Retina (tissue), 1 donor: ENCODE data around the gene NSMF.

Experiments used
- DNase-seq: peaks from one replicate; pipeline ENCODE4 v3.0.0-alpha.2; 2016

NSMF gene

GRCh38 chr9:137491735-137492432, 32.8 kb upstream of the NSMF start:
- DNase-seq, result no peak

- no peak for DNase-seq
Measured at GRCh38 chr9:137490532-137491186, 31.5 kb upstream of the NSMF start.

DNA sequence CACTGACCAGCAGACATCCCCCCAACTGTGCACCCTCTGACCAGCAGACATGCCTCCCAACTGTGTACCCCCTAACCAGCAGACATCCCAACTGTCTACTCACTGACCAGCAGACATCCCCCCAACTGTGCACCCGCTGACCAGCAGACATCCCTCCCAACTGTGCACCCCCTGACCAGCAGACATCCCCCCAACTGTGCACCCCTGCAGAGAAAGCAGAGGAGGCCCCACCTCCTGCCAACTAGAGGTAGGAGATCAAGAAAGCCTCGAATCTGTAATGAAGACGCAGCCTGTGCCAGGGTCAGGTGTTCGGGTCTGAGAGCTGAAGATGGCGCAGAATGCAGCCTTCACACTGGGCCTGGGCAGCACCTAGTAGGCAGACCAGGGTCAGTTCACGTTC, 29.8 kb upstream of the NSMF start:
- no peak for DNase-seq

DNA sequence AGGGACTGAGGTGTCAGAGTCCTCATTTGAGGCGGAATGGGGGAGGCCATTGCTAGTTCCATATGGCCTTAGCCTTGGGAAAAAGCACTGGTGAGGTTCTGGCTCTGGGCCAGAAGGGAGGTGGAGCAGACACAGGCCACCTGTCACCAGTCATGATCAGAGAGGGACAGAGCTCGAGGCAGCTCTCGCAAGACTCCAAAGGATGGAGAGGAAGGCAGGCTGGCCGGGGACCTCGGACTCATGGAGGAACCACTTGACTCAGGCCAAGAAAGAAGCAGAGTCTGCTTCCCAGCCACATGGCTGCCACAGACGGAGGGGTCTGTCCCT, 29.2 kb upstream of the NSMF start:
- no peak for DNase-seq

DNA sequence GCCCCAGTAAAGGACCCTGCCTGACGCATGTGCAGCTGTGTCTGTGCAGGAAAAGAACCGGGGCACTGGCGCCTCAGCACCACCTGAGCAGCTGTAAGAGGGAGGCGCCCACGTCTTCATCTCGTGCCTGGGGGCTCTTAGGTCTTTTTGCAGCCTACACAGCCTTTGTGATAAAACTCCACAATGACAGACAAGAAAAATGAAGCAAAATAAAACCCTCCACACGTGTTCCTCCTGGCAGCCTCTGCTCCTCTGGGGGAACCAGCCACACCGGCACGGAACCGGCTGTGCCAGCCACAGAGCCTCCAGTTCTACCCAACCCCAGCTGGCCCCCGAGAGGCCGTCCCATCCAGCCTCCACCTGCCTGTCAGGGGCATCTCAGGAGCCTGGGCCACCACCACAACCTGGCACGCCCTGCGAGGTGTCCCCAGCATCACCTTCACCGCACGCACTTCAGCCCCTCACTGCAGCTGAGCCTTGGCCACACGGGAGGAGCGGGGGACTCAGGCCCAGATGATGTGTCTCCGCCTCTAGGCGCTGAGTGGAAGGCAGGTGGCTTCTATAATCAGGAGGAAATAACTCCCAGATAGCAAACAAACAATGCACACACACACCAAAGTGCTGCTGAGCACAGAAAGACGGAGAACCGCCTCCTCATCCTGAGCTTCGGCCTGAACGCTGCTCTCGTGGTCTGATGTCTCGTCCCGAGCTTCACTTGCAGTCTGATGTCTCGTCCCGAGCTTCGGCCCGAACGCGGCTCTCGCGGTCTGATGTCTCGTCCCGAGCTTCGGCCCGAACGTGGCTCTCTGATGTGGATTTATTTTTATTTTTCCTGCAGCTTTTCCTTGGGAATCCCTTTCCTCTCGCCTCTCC, 28.6 kb upstream of the NSMF start:
- peak; percentile 28 for DNase-seq

GRCh38 chr9:137486545-137487453, 27.7 kb upstream of the NSMF start:
- no peak for DNase-seq

- no peak for DNase-seq
Measured at GRCh38 chr9:137486141-137486490, 27.0 kb upstream of the NSMF start.

GRCh38 chr9:137485343-137486140, 26.4 kb upstream of the NSMF start:
- DNase-seq, result no peak

- no peak for DNase-seq
Measured at GRCh38 chr9:137484551-137485315, 25.6 kb upstream of the NSMF start.

GRCh38 chr9:137482094-137482781, 23.1 kb upstream of the NSMF start:
- no peak for DNase-seq

- no peak for DNase-seq
Measured at GRCh38 chr9:137480686-137481683, 21.9 kb upstream of the NSMF start.

GRCh38 chr9:137479892-137480685, 21.0 kb upstream of the NSMF start:
- no peak for DNase-seq

DNA sequence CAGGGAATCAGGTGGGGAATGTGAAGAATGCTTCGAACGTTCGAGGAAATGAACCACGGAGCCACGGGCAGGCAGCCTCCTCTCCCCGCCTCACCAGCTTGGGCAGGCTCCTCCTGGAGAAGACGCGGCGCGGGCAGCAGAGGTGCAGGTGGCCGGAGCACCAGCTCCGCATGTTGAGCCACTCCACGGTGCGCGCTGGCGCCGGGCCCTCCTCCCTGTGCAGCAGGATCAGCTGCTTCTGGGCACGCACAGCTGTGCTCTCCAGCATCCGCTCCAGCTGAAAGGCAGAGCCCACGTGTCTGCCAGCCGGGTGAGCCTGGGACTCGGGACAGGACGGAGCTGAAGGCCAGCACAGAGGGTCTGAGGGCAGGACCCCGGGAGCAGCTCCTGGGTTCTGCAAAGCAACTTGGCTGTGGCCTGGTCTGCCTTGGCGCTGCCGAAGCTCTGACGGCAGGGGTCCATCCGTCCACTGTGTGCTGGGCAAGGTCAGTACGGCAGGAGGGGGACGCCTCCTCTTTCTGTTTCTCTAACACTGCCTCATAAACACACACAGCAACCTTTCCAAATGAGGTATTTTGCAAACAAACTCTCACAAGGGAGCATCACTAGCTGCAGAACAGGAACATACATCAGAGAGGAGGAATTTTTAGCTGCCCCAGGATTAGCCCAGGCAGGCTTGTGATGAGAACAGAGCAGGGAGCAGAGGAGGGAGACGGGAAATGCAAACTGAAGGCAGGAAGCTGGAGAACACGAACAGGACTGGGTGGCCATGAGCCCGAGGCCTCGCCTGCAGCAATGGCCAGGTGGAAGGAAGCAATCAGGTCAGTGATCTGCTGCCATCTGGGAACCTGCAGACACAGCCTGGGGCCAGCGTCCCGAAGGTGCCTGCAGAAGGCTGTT, 20.1 kb upstream of the NSMF start:
- DNase-seq, result peak; percentile 65

- DNase-seq, result no peak
Measured at GRCh38 chr9:137478613-137478961, 19.5 kb upstream of the NSMF start.

- no peak for DNase-seq
Measured at GRCh38 chr9:137477778-137478612, 18.9 kb upstream of the NSMF start.

DNA sequence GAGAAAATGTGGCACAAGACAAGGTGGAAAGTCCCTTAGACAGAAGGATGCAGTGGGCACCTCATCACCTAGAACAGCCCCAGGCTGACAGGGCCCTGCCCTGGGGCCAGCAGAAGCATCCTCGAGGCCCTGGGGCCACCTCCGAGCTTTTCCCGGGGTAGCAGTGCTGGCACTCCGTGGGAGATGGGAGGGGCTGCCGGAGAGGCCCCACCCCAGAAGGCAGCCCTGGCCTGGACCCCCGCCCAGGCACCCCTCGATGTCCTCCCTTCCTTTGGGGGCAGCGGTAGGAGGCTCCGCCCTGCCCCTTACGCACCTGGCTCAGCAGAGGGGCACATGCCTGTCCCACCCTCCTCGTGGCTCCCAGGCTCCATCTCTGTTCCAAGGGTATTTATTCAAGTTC, 17.7 kb upstream of the NSMF start:
- no peak for DNase-seq

GRCh38 chr9:137475666-137476065, 16.5 kb upstream of the NSMF start:
- DNase-seq, result no peak
